Parathyroid adenoma (tissue), 2 donors: ENCODE data around the gene ACVRL1.

ENCODE experiments used
- H2AFZ ChIP-seq: fragments of 300-600 bp; sonication (generic); one replicate; pipeline ENCODE4 v1.7.0; 2017; ENCODE audit warnings: antibody characterized with exemption, mild to moderate bottlenecking
- H3K27ac ChIP-seq: fragments of 300-600 bp; sonication (generic); one replicate; pipeline ENCODE4 v1.7.0; 2017
- H3K27me3 ChIP-seq: fragments of 300-600 bp; sonication (generic); one replicate; pipeline ENCODE4 v1.7.0; 2017; ENCODE audit warnings: low read length; ENCODE audit not compliant: control insufficient read depth, insufficient read depth
- H3K36me3 ChIP-seq: fragments of 300-600 bp; sonication (generic); one replicate; pipeline ENCODE4 v1.7.0; 2017; ENCODE audit warnings: low read length; ENCODE audit not compliant: control insufficient read depth, insufficient read depth
- H3K4me1 ChIP-seq: fragments of 300-600 bp; sonication (generic); one replicate; pipeline ENCODE4 v1.7.0; 2017; ENCODE audit warnings: control low read depth
- H3K4me2 ChIP-seq: fragments of 300-600 bp; sonication (generic); one replicate; pipeline ENCODE4 v1.7.0; 2017; ENCODE audit warnings: low read length
- H3K4me3 ChIP-seq: fragments of 300-600 bp; sonication (generic); one replicate; pipeline ENCODE4 v1.7.0; 2017; ENCODE audit warnings: low read depth, low read length
- H3K79me2 ChIP-seq: fragments of 300-600 bp; sonication (generic); one replicate; pipeline ENCODE4 v1.7.0; 2017; ENCODE audit warnings: control low read depth
- H3K9ac ChIP-seq: fragments of 300-600 bp; sonication (generic); one replicate; pipeline ENCODE4 v1.7.0; 2017; ENCODE audit warnings: mild to moderate bottlenecking
- H3K9me3 ChIP-seq: fragments of 300-600 bp; sonication (generic); one replicate; pipeline ENCODE4 v1.7.0; 2017; ENCODE audit warnings: low read length; ENCODE audit not compliant: control insufficient read depth
- CTCF ChIP-seq: fragments of 300-600 bp; sonication (generic); IDR thresholded peaks from one replicate; pipeline ENCODE4 v1.7.0; 2017; ENCODE audit warnings: antibody characterized with exemption, mild to moderate bottlenecking
- donor health status: primary hyperparathyroidism.

Gene ACVRL1

GRCh38 chr12:51950682-51951198 is 43.4 kb downstream of the ACVRL1 start:
- Histone ChIP-seq H3K4me1 (peaks cover 31% of the 10 kb centered on the region), H3K27me3 (no peaks in the 10 kb centered on the region), H3K27ac (peak overlapping the region; percentile 72), H3K4me2 (peak overlapping the region; percentile 90), H3K9ac (no peak overlapping the region), H3K4me3 (peak overlapping the region; percentile 77), H2AFZ (peak overlapping the region; percentile 74), H3K9me3 (no peaks in the 10 kb centered on the region), H3K79me2 (peaks cover 29% of the 10 kb centered on the region), H3K36me3 (no peaks in the 10 kb centered on the region)
- TF ChIP-seq CTCF, result no peak

- H3K27me3 ChIP-seq, result no peaks in the 10 kb centered on the region
- no peak for TF ChIP-seq CTCF
- peak within 1 kb of the TSS; percentile 94 for H3K27ac ChIP-seq
- peak within 1 kb of the TSS; percentile 91 for H3K4me2 ChIP-seq
- no peaks in the 10 kb centered on the region for H3K36me3 ChIP-seq
- peak within 1 kb of the TSS; percentile 74 for H2AFZ ChIP-seq
- peak within 1 kb of the TSS; percentile 98 for H3K9ac ChIP-seq
- peak within 1 kb of the TSS; percentile 87 for H3K4me3 ChIP-seq
- H3K79me2 ChIP-seq, result peaks cover 34% of the 10 kb centered on the region
- H3K9me3 ChIP-seq, result no peaks in the 10 kb centered on the region
- H3K4me1 ChIP-seq, result peaks cover 37% of the 10 kb centered on the region
Observed at GRCh38 chr12:51951199-51951842, 44.0 kb downstream of the ACVRL1 start, which contains the start of gene ACVR1B. TSS of gene ACVR1B (plus strand) at chr12:51951699. CDS start at chr12:51951744, 45 bp downstream.

- Histone ChIP-seq H3K27ac (peak overlapping the region; percentile 94), H3K9ac (peak overlapping the region; percentile 98), H3K79me2 (peaks cover 42% of the 10 kb centered on the region), H3K4me3 (peak overlapping the region; percentile 87), H2AFZ (peak overlapping the region; percentile 69), H3K27me3 (no peaks in the 10 kb centered on the region), H3K9me3 (no peaks in the 10 kb centered on the region), H3K36me3 (no peaks in the 10 kb centered on the region), H3K4me2 (peak overlapping the region; percentile 91), H3K4me1 (peaks cover 37% of the 10 kb centered on the region)
- TF ChIP-seq CTCF, result no peak
Observed at GRCh38 chr12:51951843-51952722, 44.8 kb downstream of the ACVRL1 start.

DNA sequence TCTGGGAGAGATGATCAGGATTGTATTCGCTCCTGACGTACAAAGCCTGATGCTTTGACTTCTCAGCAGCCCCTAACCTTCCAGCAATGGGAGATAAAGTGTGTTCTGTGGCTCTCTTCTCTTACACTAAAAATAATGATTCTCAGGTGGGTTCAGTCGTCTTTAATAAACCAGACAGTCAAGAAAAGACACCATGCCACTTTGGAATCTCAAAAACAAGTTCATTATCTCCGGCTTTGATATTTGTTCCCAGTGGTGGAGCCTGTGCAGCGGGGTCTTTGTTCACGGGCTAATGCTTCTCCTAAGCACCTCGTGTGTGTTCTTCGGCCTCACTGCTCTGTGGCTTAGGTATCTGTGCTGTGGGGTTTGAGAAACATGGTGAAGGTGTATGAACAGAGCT is 45.8 kb downstream of the ACVRL1 start:
- H3K36me3 ChIP-seq, result no peaks in the 10 kb centered on the region
- no peak overlapping the region for H2AFZ ChIP-seq
- no peak for TF ChIP-seq CTCF
- H3K27ac ChIP-seq, result peak overlapping the region; percentile 94
- peak overlapping the region; percentile 91 for H3K4me2 ChIP-seq
- H3K9me3 ChIP-seq, result no peaks in the 10 kb centered on the region
- peaks cover 50% of the 10 kb centered on the region for H3K79me2 ChIP-seq
- H3K27me3 ChIP-seq, result no peaks in the 10 kb centered on the region
- peak overlapping the region; percentile 53 for H3K4me3 ChIP-seq
- no peak overlapping the region for H3K9ac ChIP-seq
- peaks cover 37% of the 10 kb centered on the region for H3K4me1 ChIP-seq
